ENCODE measurements around the gene NRIP1. TPM values are rescaled to one million over a fixed set of nuclear protein-coding genes. Genes with fewer than 3 reads are reported as not detected.
"Not testable (repeated sequence)": the region's sequence is repeated elsewhere in the genome, so short reads cannot be mapped to it uniquely, and the experiment has no call there.

The NRIP1 gene
- total RNA-seq, 1 donor from 2014 or later: 59.1 TPM

GRCh38 chr21:15031790-15032357 is 32.9 kb downstream of the NRIP1 start:
- peaks cover 2% of the 10 kb centered on the region for H3K27me3 Mint-ChIP-seq (ENCODE audit: insufficient read depth, low read depth)
- DNase-seq (ENCODE audit: low spot score): no peak

GRCh38 chr21:15031362-15031761 is 33.4 kb downstream of the NRIP1 start:
- H2AFZ ChIP-seq (replicated peaks); H3K36me3 ChIP-seq; H3K27me3 ChIP-seq; H3K9ac ChIP-seq; H3K27ac Mint-ChIP-seq; H3K9me3 ChIP-seq (ENCODE audit: low read depth); H3K27ac ChIP-seq; H3K4me3 ChIP-seq; H3K4me2 ChIP-seq; DNase-seq (ENCODE audit: low spot score); H3K4me1 Mint-ChIP-seq; H3K27me3 Mint-ChIP-seq (ENCODE audit: insufficient read depth, low read depth); H3F3A ChIP-seq (ENCODE audit: low read depth); H3K4me3 Mint-ChIP-seq: not testable (repeated sequence)
- H3K36me3 Mint-ChIP-seq: peaks cover 59% of the 10 kb centered on the region
- peaks cover 40% of the 10 kb centered on the region for H3K9me3 Mint-ChIP-seq
- Histone ChIP-seq H3K79me2 (ENCODE audit: low read depth) (peaks cover 85% of the 10 kb centered on the region), H4K20me1 (ENCODE audit: low read depth) (peaks cover 64% of the 10 kb centered on the region), H3K4me1 (peaks cover 12% of the 10 kb centered on the region)

More at GRCh38 chr21:15031790-15032357, 32.9 kb downstream of the NRIP1 start:
- H3K9ac ChIP-seq: no peak overlapping the region
- peaks cover 63% of the 10 kb centered on the region for H4K20me1 ChIP-seq (ENCODE audit: low read depth)
- Mint-ChIP-seq H3K36me3 (peaks cover 57% of the 10 kb centered on the region), H3K4me1 (no peaks in the 10 kb centered on the region), H3K27ac (no peak overlapping the region), H3K4me3 (peak overlapping the region; percentile 52), H3K9me3 (peaks cover 39% of the 10 kb centered on the region)
- peaks cover 84% of the 10 kb centered on the region for H3K79me2 ChIP-seq (ENCODE audit: low read depth)
- H3K4me3 ChIP-seq: no peak overlapping the region
- no peaks in the 10 kb centered on the region for H3F3A ChIP-seq (ENCODE audit: low read depth)
- H3K27me3 ChIP-seq: no peaks in the 10 kb centered on the region
- no peak overlapping the region for H3K4me2 ChIP-seq
- H2AFZ ChIP-seq (replicated peaks): no peak overlapping the region
- peaks cover 12% of the 10 kb centered on the region for H3K4me1 ChIP-seq
- no peaks in the 10 kb centered on the region for H3K9me3 ChIP-seq (ENCODE audit: low read depth)
- peaks cover 6% of the 10 kb centered on the region for H3K36me3 ChIP-seq
- TF ChIP-seq EZH2phosphoT487 (IDR thresholded peaks at IDR 0.05) (no peak), CTCF (IDR thresholded peaks at IDR 0.05) (no peak), EZH2 (IDR thresholded peaks at IDR 0.05) (no peak)
- H3K27ac ChIP-seq: no peak overlapping the region

GRCh38 chr21:15030861-15031260 is 33.9 kb downstream of the NRIP1 start:
- H3K4me2 ChIP-seq; H3K36me3 ChIP-seq; H3K4me1 Mint-ChIP-seq; H3K9me3 ChIP-seq (ENCODE audit: low read depth); H3K4me3 ChIP-seq; H3K27ac Mint-ChIP-seq; H3K9ac ChIP-seq; H3K27me3 Mint-ChIP-seq (ENCODE audit: insufficient read depth, low read depth); H3K27ac ChIP-seq; H3K4me3 Mint-ChIP-seq; H3F3A ChIP-seq (ENCODE audit: low read depth); H2AFZ ChIP-seq (replicated peaks); H3K27me3 ChIP-seq; DNase-seq (ENCODE audit: low spot score): not testable (repeated sequence)
- H4K20me1 ChIP-seq (ENCODE audit: low read depth): peaks cover 64% of the 10 kb centered on the region
- H3K79me2 ChIP-seq (ENCODE audit: low read depth): peaks cover 85% of the 10 kb centered on the region
- Mint-ChIP-seq H3K9me3 (peaks cover 42% of the 10 kb centered on the region), H3K36me3 (peaks cover 59% of the 10 kb centered on the region)
- H3K4me1 ChIP-seq: peaks cover 12% of the 10 kb centered on the region

GRCh38 chr21:15029077-15029476 is 35.7 kb downstream of the NRIP1 start:
- Histone ChIP-seq H3K27ac (no peak overlapping the region), H3K4me1 (peaks cover 12% of the 10 kb centered on the region), H3K4me2 (no peak overlapping the region), H2AFZ (replicated peaks) (no peak overlapping the region), H3K79me2 (ENCODE audit: low read depth) (peaks cover 85% of the 10 kb centered on the region), H3K36me3 (no peaks in the 10 kb centered on the region), H3K4me3 (no peak overlapping the region), H4K20me1 (ENCODE audit: low read depth) (peaks cover 60% of the 10 kb centered on the region), H3K9me3 (ENCODE audit: low read depth) (no peaks in the 10 kb centered on the region), H3K27me3 (no peaks in the 10 kb centered on the region), H3K9ac (no peak overlapping the region), H3F3A (ENCODE audit: low read depth) (no peaks in the 10 kb centered on the region)
- Mint-ChIP-seq H3K27ac (no peak overlapping the region), H3K36me3 (peaks cover 67% of the 10 kb centered on the region), H3K4me3 (no peak overlapping the region), H3K27me3 (ENCODE audit: insufficient read depth, low read depth) (peaks cover 2% of the 10 kb centered on the region), H3K9me3 (peaks cover 50% of the 10 kb centered on the region), H3K4me1 (no peaks in the 10 kb centered on the region)
- TF ChIP-seq EZH2 (IDR thresholded peaks at IDR 0.05) (no peak), EZH2phosphoT487 (IDR thresholded peaks at IDR 0.05) (no peak), CTCF (IDR thresholded peaks at IDR 0.05) (no peak)
- no peak for DNase-seq (ENCODE audit: low spot score)
